ENCODE data around the gene ACOT7.
A peak's percentile ranks its signal among the peaks of the same experiment; 100 is the strongest.

The ACOT7 gene

GRCh38 chr1:6345009-6345408 is 48.6 kb downstream of the ACOT7 start:
- H3F3A ChIP-seq (ENCODE audit: insufficient read depth, low read length): no peaks in the 10 kb centered on the region
- no peak for DNase-seq
- TF ChIP-seq, protein P1, sequence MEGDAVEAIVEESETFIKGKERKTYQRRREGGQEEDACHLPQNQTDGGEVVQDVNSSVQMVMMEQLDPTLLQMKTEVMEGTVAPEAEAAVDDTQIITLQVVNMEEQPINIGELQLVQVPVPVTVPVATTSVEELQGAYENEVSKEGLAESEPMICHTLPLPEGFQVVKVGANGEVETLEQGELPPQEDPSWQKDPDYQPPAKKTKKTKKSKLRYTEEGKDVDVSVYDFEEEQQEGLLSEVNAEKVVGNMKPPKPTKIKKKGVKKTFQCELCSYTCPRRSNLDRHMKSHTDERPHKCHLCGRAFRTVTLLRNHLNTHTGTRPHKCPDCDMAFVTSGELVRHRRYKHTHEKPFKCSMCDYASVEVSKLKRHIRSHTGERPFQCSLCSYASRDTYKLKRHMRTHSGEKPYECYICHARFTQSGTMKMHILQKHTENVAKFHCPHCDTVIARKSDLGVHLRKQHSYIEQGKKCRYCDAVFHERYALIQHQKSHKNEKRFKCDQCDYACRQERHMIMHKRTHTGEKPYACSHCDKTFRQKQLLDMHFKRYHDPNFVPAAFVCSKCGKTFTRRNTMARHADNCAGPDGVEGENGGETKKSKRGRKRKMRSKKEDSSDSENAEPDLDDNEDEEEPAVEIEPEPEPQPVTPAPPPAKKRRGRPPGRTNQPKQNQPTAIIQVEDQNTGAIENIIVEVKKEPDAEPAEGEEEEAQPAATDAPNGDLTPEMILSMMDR (IDR thresholded peaks at IDR 0.05; ENCODE audit: low read length): no peak
- TF ChIP-seq EZH2 (optimal IDR thresholded peaks at IDR 0.05; ENCODE audit: low read depth, low read length): no peak
- no peak for TF ChIP-seq EZH2phosphoT487 (IDR thresholded peaks at IDR 0.05; ENCODE audit: low read length)
- no peaks in the 10 kb centered on the region for H3K27me3 ChIP-seq (replicated peaks; ENCODE audit: insufficient read depth, low read length)
- no peak overlapping the region for H2AFZ ChIP-seq (ENCODE audit: low read length)
- no peak overlapping the region for H3K27ac ChIP-seq (ENCODE audit: low read length)
- H3K4me3 ChIP-seq (ENCODE audit: low read length): no peak overlapping the region
- no peaks in the 10 kb centered on the region for H3K4me1 ChIP-seq (ENCODE audit: low read length)
- H3K79me2 ChIP-seq (ENCODE audit: low read length): no peaks in the 10 kb centered on the region
- no peak overlapping the region for H3K9ac ChIP-seq (ENCODE audit: low read length)
- no peaks in the 10 kb centered on the region for H3K9me3 ChIP-seq (replicated peaks; ENCODE audit: insufficient read depth, low read length)
- H3K4me2 ChIP-seq (ENCODE audit: low read depth, low read length): no peak overlapping the region
- no peaks in the 10 kb centered on the region for H3K36me3 ChIP-seq (replicated peaks; ENCODE audit: insufficient read depth, low read length)
- H3K9me2 ChIP-seq (replicated peaks; ENCODE audit: insufficient read depth, low read length): no peaks in the 10 kb centered on the region
- no peaks in the 10 kb centered on the region for H4K20me1 ChIP-seq (ENCODE audit: insufficient read depth, low read length)

GRCh38 chr1:6343506-6344405 is 49.8 kb downstream of the ACOT7 start:
- Histone ChIP-seq H3K4me3 (ENCODE audit: low read length) (no peak overlapping the region), H3K79me2 (ENCODE audit: low read length) (no peaks in the 10 kb centered on the region), H3K9me3 (replicated peaks; ENCODE audit: insufficient read depth, low read length) (no peaks in the 10 kb centered on the region), H3K9ac (ENCODE audit: low read length) (no peak overlapping the region), H3F3A (ENCODE audit: insufficient read depth, low read length) (no peaks in the 10 kb centered on the region), H3K4me1 (ENCODE audit: low read length) (no peaks in the 10 kb centered on the region), H3K4me2 (ENCODE audit: low read depth, low read length) (no peak overlapping the region), H2AFZ (ENCODE audit: low read length) (no peak overlapping the region), H3K36me3 (replicated peaks; ENCODE audit: insufficient read depth, low read length) (no peaks in the 10 kb centered on the region), H3K27me3 (replicated peaks; ENCODE audit: insufficient read depth, low read length) (no peaks in the 10 kb centered on the region), H4K20me1 (ENCODE audit: insufficient read depth, low read length) (no peaks in the 10 kb centered on the region), H3K9me2 (replicated peaks; ENCODE audit: insufficient read depth, low read length) (no peaks in the 10 kb centered on the region), H3K27ac (ENCODE audit: low read length) (no peak overlapping the region)
- DNase-seq: peak; percentile 36
- TF ChIP-seq EZH2 (optimal IDR thresholded peaks at IDR 0.05; ENCODE audit: low read depth, low read length): no peak
- TF ChIP-seq, protein P1 (IDR thresholded peaks at IDR 0.05; ENCODE audit: low read length): peak; percentile 58

GRCh38 chr1:6342056-6342455 is 51.5 kb downstream of the ACOT7 start:
- Histone ChIP-seq H3K79me2 (ENCODE audit: low read length) (no peaks in the 10 kb centered on the region), H3K9ac (ENCODE audit: low read length) (no peak overlapping the region), H3K9me2 (replicated peaks; ENCODE audit: insufficient read depth, low read length) (no peaks in the 10 kb centered on the region), H2AFZ (ENCODE audit: low read length) (no peak overlapping the region), H3K4me2 (ENCODE audit: low read depth, low read length) (no peak overlapping the region), H3K4me1 (ENCODE audit: low read length) (no peaks in the 10 kb centered on the region), H3K36me3 (replicated peaks; ENCODE audit: insufficient read depth, low read length) (no peaks in the 10 kb centered on the region), H3F3A (ENCODE audit: insufficient read depth, low read length) (no peaks in the 10 kb centered on the region), H4K20me1 (ENCODE audit: insufficient read depth, low read length) (no peaks in the 10 kb centered on the region), H3K27me3 (replicated peaks; ENCODE audit: insufficient read depth, low read length) (no peaks in the 10 kb centered on the region), H3K4me3 (ENCODE audit: low read length) (no peak overlapping the region), H3K27ac (ENCODE audit: low read length) (no peak overlapping the region), H3K9me3 (replicated peaks; ENCODE audit: insufficient read depth, low read length) (no peaks in the 10 kb centered on the region)
- no peak for DNase-seq
- TF ChIP-seq, protein P1 (IDR thresholded peaks at IDR 0.05; ENCODE audit: low read length): no peak
- TF ChIP-seq EZH2phosphoT487 (IDR thresholded peaks at IDR 0.05; ENCODE audit: low read length): no peak
